Liver (tissue), 9 donors: Measurements from ENCODE around the gene MMD2. TPM values are rescaled to one million over a fixed set of nuclear protein-coding genes. Genes with fewer than 3 reads are reported as not detected.

Experiments used
- DNase-seq: peaks from one replicate; pipeline ENCODE4 v3.0.0-alpha.2; 2017; ENCODE audit warnings: low spot score
- H3K27ac ChIP-seq, 2 donors: one replicate each; pipeline ENCODE4 v1.7.0; 2013; ENCODE audit warnings: inconsistent platforms in 2 of 2, low read length in 2 of 2, control low read depth in 1 of 2, low read depth in 1 of 2, mild to moderate bottlenecking in 1 of 2
- H3K27me3 ChIP-seq, 4 donors: one replicate each; pipeline versions ENCODE4 v1.6.1 to v1.7.0; 2013; ENCODE audit warnings: low read length in 3 of 4, inconsistent platforms in 1 of 4, mild to moderate bottlenecking in 1 of 4, moderate library complexity in 1 of 4; ENCODE audit not compliant: control insufficient read depth in 4 of 4, insufficient read depth in 4 of 4
- H3K36me3 ChIP-seq, 4 donors: one replicate each; pipeline versions ENCODE4 v1.6.1 to v1.7.0; 2013; ENCODE audit warnings: low read length in 3 of 4, mild to moderate bottlenecking in 3 of 4, low read depth in 1 of 4, moderate library complexity in 1 of 4; ENCODE audit not compliant: control insufficient read depth in 4 of 4, insufficient read depth in 3 of 4
- H3K4me1 ChIP-seq, 4 donors: one replicate each; pipeline versions ENCODE4 v1.6.1 to v1.7.0; 2013; ENCODE audit warnings: low read length in 3 of 4, mild to moderate bottlenecking in 3 of 4, moderate library complexity in 1 of 4; ENCODE audit not compliant: control insufficient read depth in 4 of 4, insufficient read depth in 4 of 4
- H3K4me3 ChIP-seq, 3 donors: one replicate each; pipeline versions ENCODE4 v1.6.1 to v1.7.0; 2013; ENCODE audit warnings: low read length in 3 of 3, control low read depth in 1 of 3, low read depth in 1 of 3, mild to moderate bottlenecking in 1 of 3
- H3K9ac ChIP-seq, 2 donors: one replicate each; pipeline ENCODE4 v1.7.0; 2013; ENCODE audit warnings: low read length in 2 of 2, mild to moderate bottlenecking in 2 of 2, moderate library complexity in 2 of 2, control low read depth in 1 of 2, low read depth in 1 of 2
- H3K9me3 ChIP-seq, 4 donors: one replicate each; pipeline versions ENCODE4 v1.6.1 to v1.7.0; 2013; ENCODE audit warnings: low read length in 3 of 4; ENCODE audit not compliant: control insufficient read depth in 4 of 4
- ATF3 ChIP-seq: IDR thresholded peaks from 2 replicates; pipeline ENCODE4 v1.6.1; 2016; ENCODE audit warnings: antibody characterized with exemption
- EGR1 ChIP-seq, 2 donors: IDR thresholded peaks; 2 replicates each; pipeline ENCODE4 v1.6.1; 2016 to 2018; ENCODE audit warnings: antibody characterized with exemption in 2 of 2, low read depth in 2 of 2
- FOXA1 ChIP-seq: IDR thresholded peaks from 2 replicates; pipeline ENCODE4 v1.6.1; 2016; ENCODE audit warnings: antibody characterized with exemption
- GABPA ChIP-seq, 2 donors: IDR thresholded peaks in 1 of 2; conservative IDR thresholded peaks in 1 of 2; 2 replicates each; pipeline ENCODE4 v1.6.1; 2016; ENCODE audit warnings: antibody characterized with exemption in 2 of 2, mild to moderate bottlenecking in 1 of 2, moderate library complexity in 1 of 2
- HNF4A ChIP-seq, 2 donors: conservative IDR thresholded peaks; 2 replicates each; pipeline ENCODE4 v1.6.1; 2016; ENCODE audit warnings: antibody characterized with exemption in 2 of 2, mild to moderate bottlenecking in 2 of 2
- HNF4G ChIP-seq: IDR thresholded peaks from 2 replicates; pipeline ENCODE4 v1.6.1; 2016; ENCODE audit warnings: antibody characterized with exemption
- JUND ChIP-seq, 2 donors: IDR thresholded peaks; 2 replicates each; pipeline ENCODE4 v1.6.1; 2016; ENCODE audit warnings: antibody characterized with exemption in 2 of 2
- NR2F2 ChIP-seq: IDR thresholded peaks from 2 replicates; pipeline ENCODE4 v1.6.1; 2016; ENCODE audit warnings: antibody characterized with exemption
- RAD21 ChIP-seq, 2 donors: IDR thresholded peaks; 2 replicates each; pipeline ENCODE4 v1.6.1; 2016; ENCODE audit warnings: antibody characterized with exemption in 2 of 2, mild to moderate bottlenecking in 2 of 2
- REST ChIP-seq: IDR thresholded peaks from 2 replicates; pipeline ENCODE4 v1.6.1; 2016; ENCODE audit warnings: antibody characterized with exemption, mild to moderate bottlenecking
- RXRA ChIP-seq, 2 donors: IDR thresholded peaks; 2 replicates each; pipeline ENCODE4 v1.6.1; 2017 to 2018; ENCODE audit warnings: antibody characterized with exemption in 2 of 2, mild to moderate bottlenecking in 1 of 2
- SP1 ChIP-seq: IDR thresholded peaks from 2 replicates; pipeline ENCODE4 v1.6.1; 2018; ENCODE audit warnings: antibody characterized with exemption, mild to moderate bottlenecking
- YY1 ChIP-seq: IDR thresholded peaks from 2 replicates; pipeline ENCODE4 v1.6.1; 2016; ENCODE audit warnings: antibody characterized with exemption, mild to moderate bottlenecking
- WGBS: extraction: QIAGEN DNeasy Blood & Tissue Kit; methylation state at CpG from one replicate; pipeline ENCODE4 v1.1.7; 2013; 5-methylcytosine and 5-hydroxymethylcytosine counted together
- polyA plus RNA-seq, 2 donors: library from polyadenylated mRNA; stranded (reverse) in 1 of 2; unstranded in 1 of 2; fragments of 200-250 nt in 1 of 2; fragments of >200 nt in 1 of 2; fragmentation: Nextera tagmentation in 1 of 2; extraction: Ambion mirVana in 1 of 2; gene quantifications; one replicate each; pipeline versions ENCODE4 v1.2.1 to v1.2.3, GENCODE V29; 2013 to 2015
- total RNA-seq, 2 donors: library from RNA; depleted of rRNA; stranded (reverse); fragments of >200 nt; gene quantifications; one replicate each; pipeline ENCODE4 v1.2.3, GENCODE V29; 2014
- TF ChIP-seq, protein P1 (sequence below): IDR thresholded peaks from 2 replicates; pipeline ENCODE4 v1.6.1; 2016; ENCODE audit warnings: antibody characterized with exemption
- TF ChIP-seq, protein P2 (sequence below): fragments of 150-350 bp; IDR thresholded peaks from 2 replicates; pipeline ENCODE4 v1.5.1; 2017; ENCODE audit warnings: improper control_type of control experiment, low read depth, low read length; ENCODE audit not compliant: missing input control
- donor health status: healthy.
- donor health status: healthy.
- donor health status: healthy.
- donor health status: healthy.
- donor health status: healthy.

Gene MMD2
- total and polyA plus RNA-seq, 4 donors: not detected

DNA sequence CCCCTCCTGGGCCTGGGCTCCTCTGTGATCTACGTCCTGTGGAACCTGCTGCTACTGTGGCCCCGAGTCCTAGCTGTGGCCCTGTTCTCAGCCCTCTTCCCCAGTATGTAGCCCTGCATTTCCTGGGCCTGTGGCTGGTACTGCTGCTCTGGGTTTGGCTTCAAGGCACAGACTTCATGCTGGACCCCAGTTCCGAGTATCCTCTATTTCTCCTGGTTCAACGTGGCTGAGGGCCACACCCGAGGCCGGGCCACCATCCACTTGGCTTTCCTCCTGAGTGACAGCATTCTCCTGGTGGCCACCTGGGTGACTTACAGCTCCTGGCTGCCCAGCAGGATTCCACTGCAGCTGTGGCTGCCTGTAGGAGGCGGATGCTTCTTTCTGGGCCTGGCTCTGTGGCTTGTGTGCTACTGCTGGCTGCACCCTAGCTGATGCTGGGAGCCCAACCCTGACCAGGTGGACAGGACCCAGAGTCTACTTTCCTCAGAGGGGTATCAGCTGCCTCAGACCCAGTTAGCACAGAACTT is 37.8 kb upstream of the MMD2 start:
- H3K36me3 ChIP-seq: peaks cover 6 to 29% (median 16%) of the 10 kb centered on the region in 4 donors
- DNase-seq: no peak
- no peaks in the 10 kb centered on the region for H3K9me3 ChIP-seq
- no peak overlapping the region for H3K9ac ChIP-seq
- no peak overlapping the region for H3K27ac ChIP-seq
- no peaks in the 10 kb centered on the region for H3K27me3 ChIP-seq
- TF ChIP-seq FOXA1: no peak
- TF ChIP-seq HNF4G: no peak
- TF ChIP-seq, protein P1, sequence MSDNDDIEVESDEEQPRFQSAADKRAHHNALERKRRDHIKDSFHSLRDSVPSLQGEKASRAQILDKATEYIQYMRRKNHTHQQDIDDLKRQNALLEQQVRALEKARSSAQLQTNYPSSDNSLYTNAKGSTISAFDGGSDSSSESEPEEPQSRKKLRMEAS: no peak
- no peak for TF ChIP-seq EGR1 (IDR thresholded peaks at IDR 0.05; ENCODE audit: low read depth in 2 of 2)
- no peak for TF ChIP-seq YY1
- TF ChIP-seq REST: no peak
- TF ChIP-seq ATF3: no peak
- TF ChIP-seq HNF4A (conservative IDR thresholded peaks at IDR 0.05): no peak
- no peak for TF ChIP-seq RXRA (IDR thresholded peaks at IDR 0.05)
- TF ChIP-seq, protein P2, sequence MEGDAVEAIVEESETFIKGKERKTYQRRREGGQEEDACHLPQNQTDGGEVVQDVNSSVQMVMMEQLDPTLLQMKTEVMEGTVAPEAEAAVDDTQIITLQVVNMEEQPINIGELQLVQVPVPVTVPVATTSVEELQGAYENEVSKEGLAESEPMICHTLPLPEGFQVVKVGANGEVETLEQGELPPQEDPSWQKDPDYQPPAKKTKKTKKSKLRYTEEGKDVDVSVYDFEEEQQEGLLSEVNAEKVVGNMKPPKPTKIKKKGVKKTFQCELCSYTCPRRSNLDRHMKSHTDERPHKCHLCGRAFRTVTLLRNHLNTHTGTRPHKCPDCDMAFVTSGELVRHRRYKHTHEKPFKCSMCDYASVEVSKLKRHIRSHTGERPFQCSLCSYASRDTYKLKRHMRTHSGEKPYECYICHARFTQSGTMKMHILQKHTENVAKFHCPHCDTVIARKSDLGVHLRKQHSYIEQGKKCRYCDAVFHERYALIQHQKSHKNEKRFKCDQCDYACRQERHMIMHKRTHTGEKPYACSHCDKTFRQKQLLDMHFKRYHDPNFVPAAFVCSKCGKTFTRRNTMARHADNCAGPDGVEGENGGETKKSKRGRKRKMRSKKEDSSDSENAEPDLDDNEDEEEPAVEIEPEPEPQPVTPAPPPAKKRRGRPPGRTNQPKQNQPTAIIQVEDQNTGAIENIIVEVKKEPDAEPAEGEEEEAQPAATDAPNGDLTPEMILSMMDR: no peak
- no peak for TF ChIP-seq SP1
- no peak for TF ChIP-seq RAD21 (IDR thresholded peaks at IDR 0.05)
- no peaks in the 10 kb centered on the region for H3K4me1 ChIP-seq
- no peak overlapping the region for H3K4me3 ChIP-seq
- 96% methylated on average over 7 of the region's 7 CpGs for WGBS

- H3K9me3 ChIP-seq: no peaks in the 10 kb centered on the region
- TF ChIP-seq REST (no peak), HNF4G (no peak), FOXA1 (no peak), RAD21 (IDR thresholded peaks at IDR 0.05) (no peak), ATF3 (no peak), YY1 (no peak), JUND (IDR thresholded peaks at IDR 0.05) (no peak), GABPA (IDR thresholded peaks at IDR 0.05 in 1 of 2, conservative IDR thresholded peaks at IDR 0.05 in 1 of 2) (no peak), NR2F2 (no peak), HNF4A (conservative IDR thresholded peaks at IDR 0.05) (no peak), RXRA (IDR thresholded peaks at IDR 0.05) (no peak)
- TF ChIP-seq, protein P1: no peak
- H3K9ac ChIP-seq: no peak overlapping the region
- DNase-seq: no peak
- no peak overlapping the region for H3K4me3 ChIP-seq
- H3K4me1 ChIP-seq: no peaks in the 10 kb centered on the region
- no peaks in the 10 kb centered on the region for H3K27me3 ChIP-seq
- H3K36me3 ChIP-seq: peaks cover 6 to 32% (median 19%) of the 10 kb centered on the region in 4 donors
- H3K27ac ChIP-seq: no peak overlapping the region
- 95% methylated on average over 10 of the region's 10 CpGs for WGBS
Measured at GRCh38 chr7:4995429-4995969, 36.5 kb upstream of the MMD2 start.
